Adrenal gland (tissue), 12 donors: ENCODE results near the gene KAT6B. TPM values are rescaled to one million over a fixed set of nuclear protein-coding genes. Genes with fewer than 3 reads are reported as not detected.

Source experiments
- DNase-seq, 7 donors: peaks; one replicate each; pipeline ENCODE4 v3.0.0-alpha.2; 2019 to 2020
- H3K27ac ChIP-seq, 5 donors: fragments of 200-600 bp; sonication (generic) in 4 of 5; 1 replicate in 3 of 5; 2 replicates in 2 of 5; pipeline versions ENCODE4 v1.5.1 to v1.8.0; 2016 to 2020; ENCODE audit warnings: mild to moderate bottlenecking in 1 of 5
- H3K27me3 ChIP-seq: fragments of 200-600 bp; 2 replicates; pipeline ENCODE4 v1.8.0; 2021
- H3K36me3 ChIP-seq, 2 donors: fragments of 200-600 bp; replicated peaks in 1 of 2; 1 replicate in 1 of 2; 2 replicates in 1 of 2; pipeline versions ENCODE4 v1.5.1 to v1.8.0; 2018 to 2022
- H3K4me1 ChIP-seq, 2 donors: fragments of 200-600 bp; replicated peaks in 1 of 2; 1 replicate in 1 of 2; 2 replicates in 1 of 2; pipeline versions ENCODE4 v1.5.1 to v1.8.0; 2018 to 2021
- H3K4me3 ChIP-seq, 4 donors: fragments of 200-600 bp; sonication (generic) in 3 of 4; one replicate each; pipeline ENCODE4 v1.5.1; 2016 to 2018
- H3K9me3 ChIP-seq, 3 donors: fragments of 200-600 bp; sonication (generic) in 1 of 3; replicated peaks in 1 of 3; 1 replicate in 2 of 3; 2 replicates in 1 of 3; pipeline versions ENCODE4 v1.5.1 to v1.8.0; 2016 to 2021
- POLR2A ChIP-seq, 2 donors: fragments of 450-650 bp; IDR thresholded peaks; one replicate each; pipeline ENCODE4 v1.6.1; 2017; ENCODE audit warnings: antibody characterized with exemption in 2 of 2, mild to moderate bottlenecking in 2 of 2, moderate library complexity in 1 of 2
- WGBS, 4 donors: extraction: QIAGEN DNeasy Blood & Tissue Kit in 2 of 4; methylation state at CpG; one replicate each; pipeline versions ENCODE4 v1.1.5 to v1.1.7; 2013 to 2017; 5-methylcytosine and 5-hydroxymethylcytosine counted together
- intact Hi-C, 2 donors: fragments of 100-400 bp; cut with DNase I; formaldehyde crosslinking; loops; one replicate each; pipeline versions ENCODE4 v1.14.1 to v1.15.0; 2022 to 2023
- polyA plus RNA-seq, 3 donors: library from polyadenylated mRNA; stranded (reverse); fragments of 200-250 nt in 2 of 3; fragments of 350-450 nt in 1 of 3; fragmentation: Illumina TruSeq in 1 of 3; extraction: RNeasy Lipid Tissue Mini Kit (QIAGEN cat#74804) in 1 of 3; gene quantifications; one replicate each; pipeline ENCODE4 v1.2.3, GENCODE V29; 2013 to 2014
- total RNA-seq, 9 donors: library from RNA; depleted of rRNA in 4 of 9; stranded (reverse); fragments of >200 nt in 4 of 9; fragments of 120-200 nt in 1 of 9; fragmentation: NEBNext Ultra II Directional in 1 of 9; extraction: Animal tissue kit (Norgen Biotek cat#: 25700) in 1 of 9; gene quantifications; one replicate each; pipeline versions ENCODE4 v1.1.0 to v1.2.4, GENCODE V29; 2013 to 2023
- TF ChIP-seq, protein P1 (sequence below), 6 experiments: fragments of 450-650 bp in 4 of 6; fragments of 200-600 bp in 2 of 6; sonication (generic) in 1 of 6; IDR thresholded peaks; 1 replicate in 5 of 6; 2 replicates in 1 of 6; pipeline versions ENCODE4 v1.5.1 to v1.8.0; 2016 to 2021; ENCODE audit warnings: antibody characterized with exemption in 6 of 6, mild to moderate bottlenecking in 2 of 6, moderate library complexity in 1 of 6
- donor health status: healthy with polysubstance abuse.
- donor health status: Bipolar disorder and iron deficiency.
- donor health status: DM: yes; HTN: yes; CAD: no.
- donor health status: DM: no; HTN: no; CAD: no.
- donor health status: DM: no; HTN: no; CAD: no.
- donor health status: DM: yes; HTN: yes; CAD: no.

The KAT6B gene
- total and polyA plus RNA-seq, 12 donors, result 6.0 to 50.2 (median 25.8) TPM

- H3K4me3 ChIP-seq, result no peak overlapping the region
- intact Hi-C loops, result no loop called here
- H3K36me3 ChIP-seq, result no peaks in the 10 kb centered on the region
- no peaks in the 10 kb centered on the region for H3K9me3 ChIP-seq
- TF ChIP-seq, protein P1, sequence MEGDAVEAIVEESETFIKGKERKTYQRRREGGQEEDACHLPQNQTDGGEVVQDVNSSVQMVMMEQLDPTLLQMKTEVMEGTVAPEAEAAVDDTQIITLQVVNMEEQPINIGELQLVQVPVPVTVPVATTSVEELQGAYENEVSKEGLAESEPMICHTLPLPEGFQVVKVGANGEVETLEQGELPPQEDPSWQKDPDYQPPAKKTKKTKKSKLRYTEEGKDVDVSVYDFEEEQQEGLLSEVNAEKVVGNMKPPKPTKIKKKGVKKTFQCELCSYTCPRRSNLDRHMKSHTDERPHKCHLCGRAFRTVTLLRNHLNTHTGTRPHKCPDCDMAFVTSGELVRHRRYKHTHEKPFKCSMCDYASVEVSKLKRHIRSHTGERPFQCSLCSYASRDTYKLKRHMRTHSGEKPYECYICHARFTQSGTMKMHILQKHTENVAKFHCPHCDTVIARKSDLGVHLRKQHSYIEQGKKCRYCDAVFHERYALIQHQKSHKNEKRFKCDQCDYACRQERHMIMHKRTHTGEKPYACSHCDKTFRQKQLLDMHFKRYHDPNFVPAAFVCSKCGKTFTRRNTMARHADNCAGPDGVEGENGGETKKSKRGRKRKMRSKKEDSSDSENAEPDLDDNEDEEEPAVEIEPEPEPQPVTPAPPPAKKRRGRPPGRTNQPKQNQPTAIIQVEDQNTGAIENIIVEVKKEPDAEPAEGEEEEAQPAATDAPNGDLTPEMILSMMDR (IDR thresholded peaks at IDR 0.05), result no peak
- no peak for TF ChIP-seq POLR2A (IDR thresholded peaks at IDR 0.05)
- no peak for DNase-seq
- H3K27me3 ChIP-seq, result no peaks in the 10 kb centered on the region
- WGBS, 4 donors, result 91 to 98% (median 95%) methylated on average over 3 of the region's 3 CpGs
- H3K4me1 ChIP-seq, result no peaks in the 10 kb centered on the region
- no peak overlapping the region for H3K27ac ChIP-seq
Observed at GRCh38 chr10:74994854-74995253, 168.5 kb downstream of the KAT6B start.

DNA sequence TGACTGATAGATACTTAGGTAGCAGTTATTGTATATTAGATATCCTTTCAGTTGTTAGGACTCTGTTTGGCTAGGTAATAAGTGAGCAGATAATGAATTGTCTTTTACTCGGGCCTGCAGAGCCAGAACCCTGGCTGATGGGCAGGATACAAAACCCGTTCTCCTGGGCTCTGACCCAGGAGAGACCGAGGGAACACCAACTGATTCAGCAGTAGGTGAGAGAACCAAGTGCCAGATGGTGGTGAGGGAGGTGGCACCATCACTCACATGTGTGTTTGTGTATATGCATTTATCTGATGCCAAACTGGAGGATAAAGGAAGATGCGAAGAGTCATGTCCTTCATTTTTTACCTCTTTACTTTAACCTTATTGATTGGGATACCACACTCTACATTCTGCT lies 169.4 kb downstream of the KAT6B start:
- no peaks in the 10 kb centered on the region for H3K4me1 ChIP-seq
- H3K27me3 ChIP-seq, result no peaks in the 10 kb centered on the region
- no peaks in the 10 kb centered on the region for H3K36me3 ChIP-seq
- intact Hi-C loops, result no loop called here
- H3K9me3 ChIP-seq, result no peaks in the 10 kb centered on the region
- 90 to 97% (median 93%) methylated on average over 4 of the region's 4 CpGs for whole genome bisulfite sequencing, 4 donors
- DNase-seq, result no peak
- no peak for TF ChIP-seq POLR2A (IDR thresholded peaks at IDR 0.05)
- TF ChIP-seq, protein P1 (IDR thresholded peaks at IDR 0.05), result no peak
- H3K4me3 ChIP-seq, result no peak overlapping the region
- H3K27ac ChIP-seq, result no peak overlapping the region

- H3K9me3 ChIP-seq, result no peaks in the 10 kb centered on the region
- no peaks in the 10 kb centered on the region for H3K4me1 ChIP-seq
- DNase-seq, result no peak
- H3K27me3 ChIP-seq, result no peaks in the 10 kb centered on the region
- TF ChIP-seq, protein P1 (IDR thresholded peaks at IDR 0.05), result no peak
- no peak for TF ChIP-seq POLR2A (IDR thresholded peaks at IDR 0.05)
- 83 to 95% (median 91%) methylated on average over 4 of the region's 4 CpGs for WGBS, 4 donors
- H3K27ac ChIP-seq, result no peak overlapping the region
- intact Hi-C loops, result no loop called here
- H3K4me3 ChIP-seq, result no peak overlapping the region
- H3K36me3 ChIP-seq, result no peaks in the 10 kb centered on the region
Observed at GRCh38 chr10:74997163-74997562, 170.8 kb downstream of the KAT6B start.

GRCh38 chr10:75000748-75001321 lies 174.4 kb downstream of the KAT6B start:
- H3K4me1 ChIP-seq, result no peaks in the 10 kb centered on the region
- no peak for DNase-seq
- H3K27ac ChIP-seq, result no peak overlapping the region
- no peak for TF ChIP-seq POLR2A (IDR thresholded peaks at IDR 0.05)
- TF ChIP-seq, protein P1 (IDR thresholded peaks at IDR 0.05), result no peak
- no peak overlapping the region for H3K4me3 ChIP-seq
- WGBS, 4 donors, result 84 to 93% (median 88%) methylated on average over 10 of the region's 10 CpGs
- H3K27me3 ChIP-seq, result no peaks in the 10 kb centered on the region
- H3K9me3 ChIP-seq, result no peaks in the 10 kb centered on the region
- no peaks in the 10 kb centered on the region for H3K36me3 ChIP-seq
- intact Hi-C loops, result no loop called here
